ENCODE results near the gene SIGMAR1.
A peak's percentile ranks its signal among the peaks of the same experiment; 100 is the strongest.

The SIGMAR1 gene

DNA sequence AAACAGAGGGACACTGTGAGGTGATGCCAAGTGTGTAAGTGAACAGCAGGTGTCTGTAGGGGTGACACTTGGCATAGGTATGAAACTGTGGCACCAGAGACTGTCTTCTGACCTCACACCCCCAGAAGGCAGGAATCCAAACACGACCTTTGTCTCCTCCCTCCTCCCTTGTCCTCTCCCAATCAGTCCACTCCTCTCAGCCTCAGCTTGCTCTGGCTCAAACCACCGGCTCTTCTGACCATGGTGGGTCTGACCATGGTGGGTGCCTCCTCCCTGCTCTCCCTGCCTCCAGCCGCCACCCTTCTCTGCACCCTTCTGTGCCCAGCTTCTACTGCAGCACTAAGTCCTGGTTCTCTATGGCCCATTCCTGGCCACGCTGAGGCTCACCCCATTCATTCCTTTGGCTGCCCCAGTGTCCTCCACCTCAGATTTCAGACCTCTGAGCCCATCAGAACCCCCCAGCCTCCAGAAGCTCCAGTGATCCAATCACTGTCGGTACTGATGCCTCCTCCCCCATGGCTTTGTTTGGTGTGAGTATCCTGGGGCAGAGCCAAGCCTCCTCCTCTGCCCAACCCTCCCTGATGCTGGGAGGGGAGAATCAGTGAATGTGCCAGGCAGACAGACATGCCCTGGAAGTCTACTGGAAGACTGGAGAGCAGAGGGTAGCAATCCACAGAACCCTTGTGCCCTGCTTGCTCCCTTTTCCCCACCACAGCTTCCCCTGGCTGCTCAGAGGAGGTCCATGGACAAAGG lies 7.0 kb downstream of the SIGMAR1 start:
- no peak for DNase-seq

DNA sequence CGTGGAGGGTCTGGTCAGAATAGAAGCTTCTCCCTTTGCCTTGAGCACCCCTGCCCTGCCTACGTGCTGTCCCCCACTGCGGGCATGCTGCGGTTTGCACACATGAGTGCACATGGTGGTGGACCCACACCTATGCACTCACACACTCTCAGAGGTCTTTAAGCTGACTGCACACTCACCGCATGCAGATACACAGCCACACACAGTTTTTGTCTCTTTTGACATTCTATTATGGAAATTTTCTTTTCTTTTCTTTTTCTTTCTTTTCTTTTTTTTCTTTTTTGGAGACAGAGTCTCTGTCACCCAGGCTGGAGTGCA lies 8.1 kb downstream of the SIGMAR1 start:
- DNase-seq = no peak

DNA sequence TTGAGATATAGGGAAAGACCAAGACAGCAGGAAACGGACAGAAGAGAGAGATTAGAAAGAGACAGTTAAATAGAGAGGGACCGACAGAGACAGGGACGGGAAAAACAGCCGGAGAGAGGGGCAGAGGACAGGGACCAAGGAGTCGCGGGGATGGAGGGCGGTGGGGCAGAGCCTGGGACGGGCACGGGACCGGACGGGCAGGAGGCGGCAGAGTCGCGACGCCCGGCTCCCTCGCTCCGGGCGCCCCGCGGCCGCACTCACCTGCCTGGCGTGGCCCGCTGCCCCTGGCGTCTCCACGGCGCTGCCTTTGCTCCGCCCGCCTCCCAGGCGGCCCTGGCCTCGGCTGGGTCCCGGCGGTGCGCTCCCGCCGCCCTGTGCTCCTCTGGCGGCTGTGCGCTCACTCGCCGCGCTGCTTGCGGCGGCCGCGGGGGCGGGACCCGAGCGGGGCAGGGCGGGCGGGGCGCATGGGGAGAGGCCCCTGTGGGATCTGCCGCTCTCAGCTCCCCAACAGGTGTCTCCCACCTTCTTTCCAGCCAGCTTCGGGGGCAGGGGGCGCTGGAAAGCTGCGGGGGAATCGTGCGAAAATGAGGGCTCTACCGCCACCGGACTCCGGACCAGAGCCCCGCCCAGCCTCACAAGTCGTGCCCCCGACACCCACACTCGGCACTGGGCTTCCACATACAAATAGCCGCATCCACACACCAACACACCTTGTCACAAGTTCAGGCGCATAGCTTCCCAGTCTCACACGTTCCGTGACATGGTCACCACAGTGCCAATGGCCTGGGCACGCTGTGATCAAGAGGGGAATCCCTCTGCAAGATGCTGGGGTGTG lies 8.7 kb downstream of the SIGMAR1 start, which contains the start of gene ARID3C:
TSS of gene ARID3C (minus strand) at position 411 of the 835 bp plus-strand sequence. CDS start 1,052 bp downstream, outside the sequence.
- DNase-seq = peak; percentile 42 to 51

DNA sequence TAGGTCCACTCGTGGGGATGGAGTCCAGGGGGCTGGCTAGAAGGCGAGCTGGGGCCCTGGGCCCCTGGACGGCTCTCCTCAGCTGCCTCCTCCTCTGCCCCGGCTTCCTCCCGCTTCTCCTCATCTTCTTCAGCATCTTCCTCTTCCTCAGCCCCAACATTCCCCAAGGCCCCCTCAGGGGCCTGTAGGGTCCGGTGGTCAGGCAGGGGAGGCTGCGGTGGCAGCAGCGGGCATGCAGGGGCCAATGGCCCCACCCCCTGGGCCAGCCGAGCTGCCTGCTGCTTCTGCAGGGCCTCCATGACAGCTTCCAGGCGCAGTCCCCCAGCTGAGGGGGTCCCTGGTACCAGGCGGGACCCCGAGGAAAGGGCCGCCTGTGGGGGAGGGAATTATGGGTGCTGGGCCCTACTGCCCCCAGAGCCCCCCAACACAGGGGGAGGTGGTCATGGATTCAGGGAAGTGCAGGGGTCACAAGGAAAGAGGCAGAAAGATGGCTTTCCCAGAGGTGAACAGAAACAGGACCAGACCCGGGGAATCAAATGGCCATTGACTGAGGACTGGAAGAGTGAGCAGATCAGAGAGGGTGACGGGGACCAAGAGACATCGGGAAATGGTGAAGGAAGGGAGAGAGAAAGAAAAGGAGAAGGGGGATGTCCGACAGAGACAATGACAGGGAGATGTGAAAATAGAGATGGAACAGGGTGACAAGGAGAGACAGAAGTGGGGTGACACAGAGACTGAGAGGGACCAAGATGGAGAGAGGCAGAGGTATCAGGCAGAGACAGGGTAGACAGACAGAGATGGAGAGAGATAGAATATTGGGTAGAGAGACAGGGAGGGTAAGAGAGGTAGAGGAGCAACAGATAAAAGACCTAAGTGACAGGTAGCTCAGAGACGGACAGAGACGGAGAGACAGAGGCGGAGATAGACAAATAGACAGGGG lies 9.6 kb downstream of the SIGMAR1 start:
- DNase-seq = no peak

DNA sequence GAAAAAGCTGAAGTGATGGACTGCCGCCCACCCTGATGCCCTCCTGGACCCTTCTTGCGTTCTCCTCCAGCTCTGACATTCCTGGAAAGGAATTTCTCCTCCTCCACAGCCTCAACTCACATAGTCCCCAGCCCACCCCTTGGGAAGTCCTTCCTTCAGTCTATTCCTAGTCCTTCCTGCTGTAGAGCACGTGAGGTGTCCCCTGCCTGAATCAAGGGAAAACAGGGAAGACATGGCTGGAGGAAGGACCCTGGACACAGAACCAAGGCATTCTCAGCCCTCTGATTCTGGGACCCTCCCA lies 12.5 kb downstream of the SIGMAR1 start:
- DNase-seq = no peak

DNA sequence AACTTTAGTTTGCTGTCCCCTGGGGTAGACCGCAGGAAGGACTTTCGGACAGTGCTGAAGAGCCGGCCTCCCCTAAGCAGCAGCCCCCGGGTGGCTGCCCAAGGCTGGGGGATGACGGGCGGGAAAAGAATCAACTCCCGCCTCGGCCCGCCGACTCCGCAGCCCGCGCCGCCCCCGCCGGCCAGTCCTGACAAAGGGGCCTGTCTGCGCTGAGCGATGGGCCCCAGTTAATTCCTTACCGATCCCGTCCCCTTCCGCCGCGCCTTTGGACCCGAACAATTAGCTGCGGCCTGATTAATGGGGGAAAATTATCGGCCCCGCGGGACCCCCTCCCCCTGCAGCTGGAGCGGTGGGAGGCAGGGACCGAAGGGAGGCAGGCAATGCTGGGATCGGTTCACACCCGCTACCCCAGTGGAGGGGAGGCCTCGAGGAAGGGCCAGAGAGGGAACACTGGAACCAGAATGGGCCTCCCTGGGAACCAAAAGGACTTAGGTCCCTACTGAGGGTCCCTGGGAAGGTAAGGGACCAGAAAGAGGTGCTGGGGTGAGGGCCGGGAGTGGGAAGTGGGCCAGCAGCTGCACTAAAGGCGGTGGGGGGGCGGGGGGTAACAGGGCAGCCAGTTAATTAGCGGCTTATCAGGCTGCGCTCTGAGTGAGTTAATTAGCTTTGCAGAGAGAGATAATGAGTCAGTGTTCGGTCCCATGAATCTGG lies 13.0 kb downstream of the SIGMAR1 start:
- no peak for DNase-seq

DNA sequence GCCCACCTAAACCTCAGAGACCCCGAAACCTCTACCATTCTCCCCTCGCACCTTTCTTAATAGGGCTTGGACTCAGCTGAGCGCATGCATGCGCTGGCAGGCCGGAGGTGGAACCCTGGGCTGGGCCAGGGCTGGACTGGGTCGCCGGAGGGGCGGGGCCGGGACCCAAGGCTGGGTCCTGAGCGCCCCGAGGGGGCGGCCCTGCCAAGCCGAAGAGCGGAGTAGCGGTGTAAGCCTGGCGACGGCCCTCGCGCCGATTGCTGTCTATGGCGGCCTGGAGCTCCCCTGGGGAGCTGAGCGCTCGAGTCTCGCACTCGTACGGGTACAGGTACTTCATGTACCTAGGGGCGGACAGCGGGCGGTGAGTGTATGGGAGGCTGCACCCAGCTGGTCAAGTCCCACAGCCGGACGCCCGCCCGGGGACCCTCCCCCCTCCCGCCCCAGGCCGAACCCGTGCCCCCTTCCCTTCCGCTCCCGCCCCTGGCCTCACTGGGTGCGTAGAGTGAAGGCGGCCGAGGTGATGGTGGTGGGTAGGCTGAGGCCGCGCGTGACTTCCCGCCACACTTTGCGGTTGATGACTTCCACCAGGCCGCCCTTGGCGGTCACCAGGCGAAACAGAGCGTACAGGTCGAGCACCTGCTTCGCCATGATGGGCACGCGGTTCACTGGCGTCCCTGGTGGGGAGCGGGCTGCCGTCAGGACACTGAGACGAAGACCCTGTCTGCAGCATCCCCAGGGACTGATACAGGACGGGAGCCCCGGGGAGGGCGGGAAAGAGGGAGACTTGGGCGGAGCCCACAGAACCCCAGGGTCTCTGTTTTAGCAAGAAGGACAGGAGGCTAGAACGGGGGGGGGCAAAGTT lies 14.0 kb downstream of the SIGMAR1 start:
- DNase-seq = no peak

DNA sequence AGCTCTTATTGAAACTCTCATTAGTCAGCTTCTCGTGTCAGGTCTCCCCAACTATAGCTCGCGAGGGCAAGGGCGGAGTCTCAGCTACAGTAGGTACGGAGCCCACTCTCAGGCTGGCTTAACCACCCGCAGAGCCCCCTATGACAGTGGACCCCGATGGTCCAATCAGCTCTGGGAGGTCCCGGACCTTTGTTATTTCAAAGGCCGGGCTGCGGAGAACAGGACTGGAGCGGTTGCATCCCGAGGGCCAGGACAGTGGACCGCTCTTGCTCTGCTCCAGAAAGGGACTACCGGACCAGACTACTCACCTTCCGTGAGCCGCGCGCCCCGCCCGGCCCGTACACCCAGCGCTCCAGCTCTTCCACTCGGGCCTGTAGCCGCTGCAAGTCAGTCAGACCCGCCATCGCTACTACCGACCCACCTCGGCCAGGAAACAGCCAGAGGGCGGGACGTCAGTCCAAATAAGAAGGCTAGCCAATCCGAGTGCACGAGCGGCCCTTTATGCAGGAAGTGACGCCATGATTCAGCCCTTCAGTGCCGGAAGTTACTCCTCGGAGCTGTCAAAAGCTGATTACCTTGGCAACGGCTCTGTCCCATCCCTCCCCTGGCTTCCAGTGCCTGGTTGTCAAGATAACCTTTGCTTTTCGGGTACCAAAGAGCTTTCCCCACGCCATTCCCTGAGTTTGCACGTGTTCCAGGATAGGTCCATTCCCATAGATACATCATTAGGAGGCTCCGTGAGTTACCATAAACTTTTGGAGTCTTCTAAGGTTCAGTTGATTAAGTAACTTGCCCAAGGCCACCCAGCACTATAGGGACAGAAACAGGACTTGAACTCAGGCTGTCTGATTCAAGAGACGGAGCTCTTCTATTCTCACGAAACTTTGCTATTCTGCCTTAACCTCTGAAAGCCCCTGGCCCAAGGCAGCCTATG lies 17.3 kb downstream of the SIGMAR1 start, which contains the start of gene DCTN3:
TSS of gene DCTN3 (minus strand) at position 435 of the 934 bp plus-strand sequence. CDS start at position 404, 31 bp downstream.
- peak; percentile 88 to 93 for DNase-seq

DNA sequence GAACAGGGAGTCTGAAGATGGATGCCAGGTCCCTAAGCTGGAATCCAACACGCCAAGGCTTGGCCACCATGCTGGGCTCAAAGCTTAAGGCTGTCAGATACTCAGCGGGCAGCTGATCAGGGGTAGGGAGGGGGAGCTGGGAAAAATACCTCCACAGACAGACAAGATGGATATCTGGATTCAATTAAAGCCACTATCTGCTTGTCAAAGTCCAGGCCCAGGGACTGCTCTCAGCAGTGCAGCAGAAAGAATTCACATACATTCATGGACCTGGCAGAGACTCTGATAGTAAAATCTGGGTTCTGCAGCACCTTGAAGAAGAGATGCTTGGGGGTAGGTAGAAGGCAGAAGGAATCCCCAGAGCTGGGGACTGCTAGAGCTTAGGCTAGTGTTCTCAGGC lies 22.5 kb downstream of the SIGMAR1 start:
- DNase-seq = no peak

DNA sequence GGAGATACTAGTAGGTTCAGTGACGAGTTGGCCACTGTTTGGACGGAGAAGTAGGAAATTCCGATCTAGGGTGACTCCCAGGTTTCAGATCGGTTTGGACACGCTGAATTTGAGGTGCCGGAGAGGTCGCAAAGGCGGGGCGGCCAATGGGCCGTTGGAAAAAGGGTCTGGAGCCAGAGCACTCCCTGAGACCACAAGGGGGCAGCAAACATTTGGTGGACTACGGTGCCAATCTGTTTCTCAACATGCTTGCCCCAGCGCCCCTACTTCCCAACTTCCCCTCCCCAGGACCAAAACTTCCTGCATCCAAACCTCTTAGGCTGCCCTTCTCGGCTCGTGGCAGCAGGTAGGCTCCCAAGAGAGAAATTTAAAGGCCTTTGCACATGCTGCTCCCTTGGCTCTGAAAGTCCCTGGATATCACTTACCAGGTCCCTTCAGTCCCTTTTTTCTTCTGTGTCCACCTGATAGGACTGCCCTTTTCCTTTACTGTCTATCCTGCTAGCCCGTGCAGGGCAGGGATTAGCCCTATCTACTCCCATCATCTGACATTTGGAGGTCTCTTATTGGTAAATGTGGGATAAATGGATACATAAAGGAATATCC lies 24.7 kb downstream of the SIGMAR1 start:
- DNase-seq = peak; percentile 70 to 78

DNA sequence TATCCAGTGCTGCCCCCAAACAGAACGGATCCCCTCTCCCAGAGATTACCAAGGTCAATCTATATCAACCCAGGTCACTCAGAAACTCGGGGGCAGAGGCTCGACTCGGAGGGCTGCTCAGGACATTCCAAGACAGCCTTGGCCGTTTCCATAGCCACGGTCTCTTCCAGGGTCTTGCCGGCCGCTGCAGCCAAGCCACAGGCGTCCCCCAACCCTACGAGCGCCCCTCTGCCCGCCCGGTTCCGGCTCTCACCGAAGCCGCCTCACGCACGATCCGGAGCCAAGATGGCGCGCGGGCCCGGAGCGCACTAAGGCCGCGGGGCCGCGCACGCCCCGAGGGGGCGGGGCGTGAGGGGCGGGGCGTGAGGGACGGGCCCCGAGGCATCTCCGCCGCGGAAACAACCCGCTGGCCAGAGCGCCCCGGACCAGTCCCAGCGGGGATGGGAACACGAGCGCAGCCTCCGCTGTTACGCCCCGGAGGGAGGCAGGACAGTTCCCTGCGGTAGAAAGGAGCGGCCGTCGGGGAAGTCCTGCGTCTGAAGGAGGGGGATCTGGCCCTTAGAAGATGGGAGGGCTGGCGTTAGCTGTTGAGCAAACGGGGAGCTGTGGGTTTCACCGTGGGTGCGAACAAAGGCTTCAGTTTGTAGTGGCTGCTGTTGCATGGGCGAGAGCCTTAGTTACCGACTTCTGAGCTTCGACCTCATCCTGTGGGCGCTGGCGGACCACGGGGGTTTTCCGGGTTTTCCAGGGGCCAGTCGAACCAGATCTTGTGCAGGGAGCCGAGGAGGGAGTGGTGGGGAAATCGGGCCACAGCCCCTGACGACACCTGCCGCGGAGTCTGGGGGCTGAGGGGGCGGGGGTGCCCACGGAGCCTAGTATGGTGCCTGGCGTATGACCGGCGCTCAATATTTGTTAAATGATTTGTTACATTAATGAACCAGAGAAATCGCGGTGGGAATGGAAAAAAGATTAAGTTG lies 25.5 kb downstream of the SIGMAR1 start, which contains the start of gene RPP25L:
TSS of gene RPP25L (minus strand) at position 287 of the 977 bp plus-strand sequence. CDS start 801 bp downstream, outside the sequence.
- DNase-seq = peak; percentile 80 to 81

DNA sequence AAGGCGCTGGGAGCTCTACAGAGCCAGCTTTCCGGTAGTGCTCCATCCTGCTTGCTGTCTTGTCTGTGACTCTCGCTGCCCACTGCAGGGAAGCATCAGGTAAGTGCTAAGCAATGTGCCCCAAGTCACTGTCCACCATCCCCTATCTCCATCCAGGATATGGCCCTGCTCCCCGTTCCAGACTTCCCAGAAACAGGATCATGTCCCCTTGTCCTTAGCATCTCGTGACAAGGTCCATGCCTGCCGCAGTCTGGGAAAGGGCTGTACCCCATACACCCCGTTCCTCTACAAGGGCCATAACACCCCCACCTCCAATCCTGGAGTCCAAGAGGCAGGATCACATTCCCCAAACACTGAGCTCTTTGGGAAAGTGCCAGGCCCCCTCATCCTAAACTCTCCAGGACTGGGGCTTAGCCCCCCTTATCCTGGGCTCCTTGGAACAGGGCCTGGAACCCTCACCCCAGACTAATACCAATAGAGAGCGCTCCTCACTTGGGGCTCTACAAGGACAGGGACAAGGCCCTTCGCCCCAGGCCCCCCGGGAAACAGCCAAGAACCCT lies 26.3 kb downstream of the SIGMAR1 start:
- DNase-seq = no peak

DNA sequence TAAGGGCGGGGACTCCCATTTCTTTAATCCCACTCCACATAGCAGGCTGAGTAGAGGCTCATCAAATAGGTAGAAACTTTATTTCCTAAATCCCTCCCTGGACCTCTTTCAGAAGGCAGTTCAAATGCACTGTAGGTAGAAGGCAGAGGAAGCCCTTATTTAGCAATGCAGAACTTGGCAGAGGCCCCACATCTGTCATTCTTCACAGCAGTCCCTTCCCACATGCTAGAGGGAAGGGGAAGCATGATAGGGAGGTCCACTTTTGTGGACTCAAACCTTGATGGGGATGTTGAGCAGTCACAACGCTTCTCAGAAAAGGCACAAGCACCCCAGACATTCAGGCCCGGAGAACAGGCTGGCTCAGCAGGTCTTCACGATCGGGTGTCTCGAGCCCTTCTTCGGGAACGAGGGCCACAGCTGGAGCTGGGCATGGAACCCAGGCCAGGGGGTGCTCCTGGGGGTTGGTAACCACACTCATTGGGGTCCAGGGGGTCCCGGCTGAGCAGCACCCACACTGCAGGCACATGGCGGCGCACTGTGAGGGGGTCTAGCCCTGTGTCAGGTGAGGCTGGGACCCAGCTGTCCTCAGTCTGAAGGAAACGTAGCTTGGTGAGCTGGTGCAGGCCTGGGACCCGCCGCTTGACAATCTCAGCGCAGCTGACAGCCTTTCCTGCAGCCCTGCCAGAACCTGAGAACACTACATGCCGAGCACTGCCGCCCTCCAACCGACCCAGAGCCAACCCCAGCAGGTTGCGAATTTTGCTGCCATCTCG lies 27.0 kb downstream of the SIGMAR1 start:
- no peak for DNase-seq

DNA sequence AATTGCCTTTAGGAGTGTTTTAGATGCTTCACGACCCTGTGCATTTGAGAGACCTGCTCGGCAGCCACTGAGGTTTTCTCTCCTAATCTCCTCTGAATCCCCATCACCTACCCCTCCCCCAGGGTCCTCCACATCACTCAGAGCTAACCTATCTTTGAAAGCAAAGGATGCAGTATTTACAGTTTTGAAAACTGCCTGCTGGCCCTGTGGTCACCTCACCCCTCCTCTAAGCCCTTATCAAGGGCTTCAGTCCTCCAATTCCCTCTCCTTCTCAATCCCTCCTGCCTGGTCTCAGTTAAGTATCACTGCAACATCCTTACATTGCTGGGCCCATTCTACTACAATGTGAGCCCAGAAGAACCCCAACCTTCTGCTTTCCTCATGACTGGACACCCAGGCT lies 30.3 kb downstream of the SIGMAR1 start:
- DNase-seq = no peak

DNA sequence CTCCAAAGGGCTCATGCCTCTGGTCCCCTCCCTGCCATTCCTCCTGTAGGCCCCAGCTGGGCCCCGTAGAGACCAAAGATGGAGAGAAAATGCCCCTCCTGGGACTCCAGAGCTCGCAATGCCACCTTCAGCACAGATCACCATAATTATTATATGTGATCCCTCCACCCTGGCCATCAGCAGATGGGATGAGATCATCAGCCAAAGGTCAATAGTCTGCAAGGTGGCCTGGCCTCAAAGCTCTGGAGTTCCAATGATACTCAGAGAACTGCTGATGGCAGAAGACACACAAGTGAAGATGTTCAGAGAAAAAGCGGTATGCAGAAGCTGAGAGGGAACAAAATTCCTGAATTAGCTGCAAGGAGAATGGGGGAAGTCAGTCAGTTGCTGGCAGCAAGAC lies 30.7 kb downstream of the SIGMAR1 start:
- DNase-seq = no peak

DNA sequence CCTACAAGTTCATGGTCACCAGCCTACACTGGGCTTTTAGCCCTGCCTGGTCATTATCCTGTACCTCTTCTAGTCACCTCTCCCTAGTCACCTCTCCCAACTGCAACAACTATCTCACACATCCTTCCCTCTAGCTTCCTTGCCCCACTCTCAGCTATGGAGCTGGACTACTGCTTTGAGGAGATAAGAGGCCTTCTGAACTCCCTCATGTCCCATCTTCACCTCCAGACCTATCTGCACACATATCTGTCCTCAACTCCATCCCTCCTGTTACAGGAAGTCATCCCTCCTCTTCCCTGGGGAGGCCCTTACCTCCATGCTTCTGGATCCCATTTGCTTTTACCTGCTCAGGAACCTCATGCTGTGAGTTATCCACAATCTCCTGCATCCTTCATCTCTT lies 31.4 kb downstream of the SIGMAR1 start:
- DNase-seq = no peak

DNA sequence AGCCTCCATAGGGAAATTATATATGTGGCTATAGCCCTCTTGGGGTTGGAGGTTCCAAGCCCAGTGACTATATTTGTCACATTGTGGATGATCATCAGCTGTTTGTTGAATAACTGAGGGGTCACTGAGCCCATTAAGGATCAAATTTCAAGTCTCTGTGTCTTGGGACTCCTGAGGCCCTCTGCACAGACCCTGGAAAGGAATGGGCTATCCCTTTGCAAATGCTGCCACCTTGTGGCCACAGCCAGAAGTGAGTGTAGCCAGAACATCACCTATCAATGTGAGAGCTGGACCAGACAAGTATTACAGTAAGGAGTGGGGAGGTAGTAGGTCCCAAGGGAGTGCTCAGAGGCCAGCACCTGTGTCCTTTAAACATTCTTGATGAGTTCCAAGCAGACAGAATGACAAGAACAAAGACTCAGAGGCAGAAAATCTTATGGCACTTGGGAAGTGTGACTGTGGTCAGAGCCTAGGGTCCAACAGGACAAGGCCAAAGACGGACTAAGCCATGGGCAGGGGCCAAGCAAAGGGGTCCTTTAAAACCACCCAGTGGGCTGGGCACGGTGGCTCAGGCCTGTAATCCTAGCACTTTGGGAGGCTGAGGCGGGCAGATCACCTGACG lies 33.9 kb downstream of the SIGMAR1 start:
- DNase-seq = peak; percentile 85 to 87
